ENCODE measurements around the gene FKBP15.
A peak's percentile ranks its signal among the peaks of the same experiment; 100 is the strongest.
"Not testable (repeated sequence)": the region's sequence is repeated elsewhere in the genome, so short reads cannot be mapped to it uniquely, and the experiment has no call there.

Gene FKBP15

GRCh38 chr9:113221003-113221799 is at the start of gene FKBP15, which contains the start of gene SLC31A1:
Gene FKBP15 (minus strand): TSS chr9:113221277. CDS start chr9:113221243, 34 bp downstream.
Gene SLC31A1 (plus strand): TSS chr9:113221544. CDS start chr9:113256149, 34,605 bp downstream.
- peak; percentile 98 for DNase-seq (ENCODE audit: low spot score)

- no peak for DNase-seq (ENCODE audit: low spot score)
Observed at GRCh38 chr9:113269871-113270270, 48.8 kb upstream of the FKBP15 start.

GRCh38 chr9:113269355-113269754 is 48.3 kb upstream of the FKBP15 start:
- DNase-seq (ENCODE audit: low spot score), result no peak

- DNase-seq (ENCODE audit: low spot score), result no peak
Observed at GRCh38 chr9:113267911-113268566, 47.0 kb upstream of the FKBP15 start.

GRCh38 chr9:113266174-113266573 is 45.1 kb upstream of the FKBP15 start:
- DNase-seq (ENCODE audit: low spot score), result no peak

GRCh38 chr9:113261917-113262671 is 41.0 kb upstream of the FKBP15 start:
- DNase-seq (ENCODE audit: low spot score), result no peak

GRCh38 chr9:113258282-113258681 is 37.2 kb upstream of the FKBP15 start:
- DNase-seq (ENCODE audit: low spot score), result no peak

GRCh38 chr9:113257863-113258262 is 36.8 kb upstream of the FKBP15 start:
- DNase-seq (ENCODE audit: low spot score), result no peak

- no peak for DNase-seq (ENCODE audit: low spot score)
Observed at GRCh38 chr9:113255438-113255837, 34.4 kb upstream of the FKBP15 start.

GRCh38 chr9:113254991-113255390 is 33.9 kb upstream of the FKBP15 start:
- DNase-seq (ENCODE audit: low spot score), result no peak

GRCh38 chr9:113250807-113251206 is 29.7 kb upstream of the FKBP15 start:
- DNase-seq (ENCODE audit: low spot score), result no peak

- DNase-seq (ENCODE audit: low spot score), result not testable (repeated sequence)
Observed at GRCh38 chr9:113249661-113250060, 28.6 kb upstream of the FKBP15 start.

- no peak for DNase-seq (ENCODE audit: low spot score)
Observed at GRCh38 chr9:113247640-113248039, 26.6 kb upstream of the FKBP15 start.

- DNase-seq (ENCODE audit: low spot score), result no peak
Observed at GRCh38 chr9:113246928-113247327, 25.9 kb upstream of the FKBP15 start.

GRCh38 chr9:113245894-113246293 is 24.8 kb upstream of the FKBP15 start:
- no peak for DNase-seq (ENCODE audit: low spot score)

GRCh38 chr9:113244556-113244955 is 23.5 kb upstream of the FKBP15 start:
- DNase-seq (ENCODE audit: low spot score), result no peak

- DNase-seq (ENCODE audit: low spot score), result no peak
Observed at GRCh38 chr9:113241161-113241560, 20.1 kb upstream of the FKBP15 start.

- no peak for DNase-seq (ENCODE audit: low spot score)
Observed at GRCh38 chr9:113238859-113239232, 17.8 kb upstream of the FKBP15 start.

GRCh38 chr9:113238202-113238858 is 17.3 kb upstream of the FKBP15 start:
- no peak for DNase-seq (ENCODE audit: low spot score)

- no peak for DNase-seq (ENCODE audit: low spot score)
Observed at GRCh38 chr9:113237026-113237425, 15.9 kb upstream of the FKBP15 start.

GRCh38 chr9:113235701-113236255 is 14.7 kb upstream of the FKBP15 start:
- DNase-seq (ENCODE audit: low spot score), result not testable (repeated sequence)

- DNase-seq (ENCODE audit: low spot score), result no peak
Observed at GRCh38 chr9:113231701-113232100, 10.6 kb upstream of the FKBP15 start.

Measured in pons (tissue), 1 donor.